GM18517 (cell line): ENCODE measurements around the gene PET100.

ENCODE experiments used
- ATAC-seq: cut with Tn5 transposase; IDR thresholded peaks from one replicate; pipeline ENCODE4 v1.9.1; 2021; ENCODE audit warnings: mild to moderate bottlenecking, moderate library complexity; ENCODE audit not compliant: unreplicated experiment

The PET100 gene

GRCh38 chr19:7629347-7630054 is at the start of gene PET100, which contains the start of gene XAB2:
PET100 (plus strand) TSS chr19:7629793; CDS start chr19:7629834, 41 bp downstream.
XAB2 (minus strand) TSS chr19:7629545; CDS start chr19:7629527, 18 bp downstream.
- peak; percentile 91 for ATAC-seq

GRCh38 chr19:7582446-7582845 is 47.1 kb upstream of the PET100 start:
- ATAC-seq, result no peak

- ATAC-seq, result no peak
Measured at GRCh38 chr19:7589822-7590221, 39.8 kb upstream of the PET100 start.

- no peak for ATAC-seq
Measured at GRCh38 chr19:7590256-7590655, 39.3 kb upstream of the PET100 start.

- ATAC-seq, result no peak
Measured at GRCh38 chr19:7595466-7596133, 34.0 kb upstream of the PET100 start, which contains the start of gene CAMSAP3. CAMSAP3 (plus strand) TSS chr19:7595863; CDS start chr19:7596003, 140 bp downstream.

- no peak for ATAC-seq
Measured at GRCh38 chr19:7596211-7596937, 33.2 kb upstream of the PET100 start.

GRCh38 chr19:7597689-7598088 is 31.9 kb upstream of the PET100 start:
- ATAC-seq, result no peak

GRCh38 chr19:7598180-7598579 is 31.4 kb upstream of the PET100 start:
- no peak for ATAC-seq

GRCh38 chr19:7600721-7601120 is 28.9 kb upstream of the PET100 start:
- no peak for ATAC-seq

- no peak for ATAC-seq
Measured at GRCh38 chr19:7602240-7602934, 27.2 kb upstream of the PET100 start.

GRCh38 chr19:7602935-7603497 is 26.6 kb upstream of the PET100 start:
- no peak for ATAC-seq

GRCh38 chr19:7603919-7604318 is 25.7 kb upstream of the PET100 start:
- no peak for ATAC-seq

GRCh38 chr19:7605490-7606222 is 23.9 kb upstream of the PET100 start:
- no peak for ATAC-seq

GRCh38 chr19:7606289-7606688 is 23.3 kb upstream of the PET100 start:
- no peak for ATAC-seq

GRCh38 chr19:7607212-7607873 is 22.2 kb upstream of the PET100 start:
- ATAC-seq, result no peak

- no peak for ATAC-seq
Measured at GRCh38 chr19:7607874-7608560, 21.6 kb upstream of the PET100 start.

GRCh38 chr19:7610491-7611240 is 18.9 kb upstream of the PET100 start:
- no peak for ATAC-seq
